ENCODE measurements around the gene RANBP17. TPM values are rescaled to one million over a fixed set of nuclear protein-coding genes. Genes with fewer than 3 reads are reported as not detected.

Gene RANBP17
- total RNA-seq, 4 donors from 2014 or later, result 10.2 to 13.8 (median 10.9) TPM

DNA sequence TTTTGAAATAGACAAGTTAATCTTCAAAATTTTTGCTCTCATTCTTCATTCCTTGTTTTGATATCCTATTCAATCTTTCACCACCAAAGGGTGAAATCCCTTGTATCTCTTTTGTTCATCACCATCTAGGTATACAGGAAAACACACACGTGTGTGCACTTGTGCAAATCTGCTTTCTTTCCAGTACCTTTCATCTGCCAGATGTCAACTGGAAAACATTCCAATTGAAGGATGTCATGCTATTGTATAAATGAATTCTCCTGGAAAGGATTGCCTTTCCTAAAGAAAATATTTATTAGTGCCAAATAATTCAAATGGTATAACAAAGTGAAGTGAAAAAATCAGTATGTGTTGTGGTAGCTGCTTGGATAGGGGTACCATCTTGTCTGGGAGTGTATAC lies 123.7 kb downstream of the RANBP17 start:
- intact Hi-C loops (cut with DNase I; ENCODE audit: low total_unique reads), result no loop called here

DNA sequence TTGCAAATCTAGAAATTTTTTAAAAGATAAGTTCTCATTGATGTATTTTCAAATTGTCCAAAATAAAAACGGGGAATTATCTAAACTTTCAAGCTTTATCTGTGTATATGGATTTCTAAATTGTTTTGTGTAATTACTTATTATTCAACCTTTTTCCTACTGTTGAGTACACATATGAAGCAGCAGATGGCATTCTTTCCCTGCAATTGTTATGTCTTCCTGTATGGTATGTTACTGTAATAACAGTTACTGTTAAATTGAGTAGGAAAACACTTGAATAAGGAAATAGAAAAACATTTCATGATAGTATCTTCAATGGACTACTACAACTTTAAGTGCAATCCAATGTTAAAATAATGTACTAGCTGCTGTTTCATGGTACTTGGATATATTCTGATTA lies 124.8 kb downstream of the RANBP17 start:
- intact Hi-C loops (cut with DNase I; ENCODE audit: low total_unique reads) (no loop called here), in situ Hi-C loops (cut with MboI; ENCODE audit: low pct_ligation_motif_present in 1 of 4, low pct_unique_long_range_greater_than_20kb in 1 of 4, low sequenced_read_pairs in 3 of 4) (no loop called here)
- H3K9me3 ChIP-seq, result no peaks in the 10 kb centered on the region
- WGBS, 2 donors (ENCODE audit: low coverage in 1 of 2), result 3 to 69% methylated on average over 1 of the region's 1 CpG
- H3K27me3 ChIP-seq, result no peaks in the 10 kb centered on the region
- H3K4me1 ChIP-seq, result no peaks in the 10 kb centered on the region
- H3K36me3 ChIP-seq, result no peaks in the 10 kb centered on the region
- TF ChIP-seq POLR2A (IDR thresholded peaks at IDR 0.05) (no peak), POLR2AphosphoS5 (IDR thresholded peaks at IDR 0.05) (no peak), EP300 (IDR thresholded peaks at IDR 0.05; ENCODE audit: low read depth) (no peak)
- TF ChIP-seq, protein P1, sequence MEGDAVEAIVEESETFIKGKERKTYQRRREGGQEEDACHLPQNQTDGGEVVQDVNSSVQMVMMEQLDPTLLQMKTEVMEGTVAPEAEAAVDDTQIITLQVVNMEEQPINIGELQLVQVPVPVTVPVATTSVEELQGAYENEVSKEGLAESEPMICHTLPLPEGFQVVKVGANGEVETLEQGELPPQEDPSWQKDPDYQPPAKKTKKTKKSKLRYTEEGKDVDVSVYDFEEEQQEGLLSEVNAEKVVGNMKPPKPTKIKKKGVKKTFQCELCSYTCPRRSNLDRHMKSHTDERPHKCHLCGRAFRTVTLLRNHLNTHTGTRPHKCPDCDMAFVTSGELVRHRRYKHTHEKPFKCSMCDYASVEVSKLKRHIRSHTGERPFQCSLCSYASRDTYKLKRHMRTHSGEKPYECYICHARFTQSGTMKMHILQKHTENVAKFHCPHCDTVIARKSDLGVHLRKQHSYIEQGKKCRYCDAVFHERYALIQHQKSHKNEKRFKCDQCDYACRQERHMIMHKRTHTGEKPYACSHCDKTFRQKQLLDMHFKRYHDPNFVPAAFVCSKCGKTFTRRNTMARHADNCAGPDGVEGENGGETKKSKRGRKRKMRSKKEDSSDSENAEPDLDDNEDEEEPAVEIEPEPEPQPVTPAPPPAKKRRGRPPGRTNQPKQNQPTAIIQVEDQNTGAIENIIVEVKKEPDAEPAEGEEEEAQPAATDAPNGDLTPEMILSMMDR (IDR thresholded peaks at IDR 0.05), result no peak
- DNase-seq, result no peak
- H3K27ac ChIP-seq, result no peak overlapping the region
- no peak overlapping the region for H3K4me3 ChIP-seq

More for the DNA sequence above, 123.7 kb downstream of the RANBP17 start:
- WGBS, 2 donors (ENCODE audit: low coverage in 1 of 2), result 76 to 88% methylated on average over 1 of the region's 1 CpG
- DNase-seq, result no peak
- Histone ChIP-seq H3K27ac (no peak overlapping the region), H3K9me3 (peaks cover 0 to 3% of the 10 kb centered on the region in 2 donors), H3K27me3 (no peaks in the 10 kb centered on the region), H3K4me1 (no peaks in the 10 kb centered on the region), H3K4me3 (no peak overlapping the region), H3K36me3 (no peaks in the 10 kb centered on the region)
- in situ Hi-C loops (cut with MboI; ENCODE audit: low pct_ligation_motif_present in 1 of 4, low pct_unique_long_range_greater_than_20kb in 1 of 4, low sequenced_read_pairs in 3 of 4), result no loop called here
- TF ChIP-seq POLR2A (IDR thresholded peaks at IDR 0.05) (no peak), EP300 (IDR thresholded peaks at IDR 0.05; ENCODE audit: low read depth) (no peak), POLR2AphosphoS5 (IDR thresholded peaks at IDR 0.05) (no peak)
- TF ChIP-seq, protein P1 (IDR thresholded peaks at IDR 0.05), result no peak

DNA sequence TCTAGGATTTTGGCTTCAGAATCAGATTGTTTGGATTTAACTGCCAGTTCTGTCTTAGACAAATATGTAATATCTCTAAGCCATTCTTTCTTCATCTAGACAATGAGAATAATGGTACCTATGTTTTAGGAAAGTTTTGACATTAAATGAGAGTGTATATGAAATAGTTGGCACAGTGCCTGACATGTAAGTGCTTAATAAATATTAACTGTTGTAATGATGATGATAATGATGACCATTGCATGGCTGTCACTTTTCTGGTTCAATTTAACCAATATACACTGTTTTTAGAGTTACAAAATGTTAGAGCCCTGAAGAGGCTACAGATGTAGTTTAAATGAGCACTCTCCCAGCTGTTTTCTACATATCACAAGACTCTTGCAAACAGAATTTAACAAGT lies 131.7 kb downstream of the RANBP17 start:
- Histone ChIP-seq H3K4me1 (no peaks in the 10 kb centered on the region), H3K9me3 (no peaks in the 10 kb centered on the region), H3K36me3 (no peaks in the 10 kb centered on the region), H3K27me3 (no peaks in the 10 kb centered on the region), H3K27ac (no peak overlapping the region), H3K4me3 (no peak overlapping the region)
- intact Hi-C loops (cut with DNase I; ENCODE audit: low total_unique reads) (no loop called here), in situ Hi-C loops (cut with MboI; ENCODE audit: low pct_ligation_motif_present in 1 of 4, low pct_unique_long_range_greater_than_20kb in 1 of 4, low sequenced_read_pairs in 3 of 4) (no loop called here)
- TF ChIP-seq POLR2AphosphoS5 (IDR thresholded peaks at IDR 0.05) (no peak), EP300 (IDR thresholded peaks at IDR 0.05; ENCODE audit: low read depth) (no peak)
- TF ChIP-seq, protein P1 (IDR thresholded peaks at IDR 0.05), result no peak
- DNase-seq, result no peak

DNA sequence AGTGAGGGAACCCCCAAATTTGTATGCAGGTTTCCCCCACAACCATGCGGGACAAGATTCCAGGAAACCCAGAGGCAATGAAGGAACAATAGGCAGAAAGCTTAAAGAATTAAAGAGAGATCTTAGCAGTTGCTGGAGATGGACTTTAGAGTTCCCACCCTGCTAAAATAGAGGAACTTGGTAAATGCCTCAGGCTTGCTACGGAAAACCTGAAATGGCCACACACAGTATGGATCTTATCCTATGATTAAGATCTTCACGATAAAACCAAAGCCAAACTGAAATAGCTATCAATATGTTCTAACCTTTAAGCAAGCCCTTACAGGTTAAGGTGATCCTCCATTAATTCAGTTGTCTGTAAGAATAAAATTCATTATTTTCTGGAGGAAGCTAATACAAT lies 148.3 kb downstream of the RANBP17 start:
- WGBS, 2 donors (ENCODE audit: low coverage in 1 of 2), result 63 to 78% methylated on average over 2 to 3 of the region's 3 CpGs
- H3K27me3 ChIP-seq, result no peaks in the 10 kb centered on the region
- no peak overlapping the region for H3K27ac ChIP-seq
- intact Hi-C loops (cut with DNase I; ENCODE audit: low total_unique reads), result no loop called here
- in situ Hi-C loops (cut with MboI; ENCODE audit: low pct_ligation_motif_present in 1 of 4, low pct_unique_long_range_greater_than_20kb in 1 of 4, low sequenced_read_pairs in 3 of 4), result no loop called here
- no peak overlapping the region for H3K4me3 ChIP-seq
- H3K4me1 ChIP-seq, result no peaks in the 10 kb centered on the region
- no peak for TF ChIP-seq EP300 (IDR thresholded peaks at IDR 0.05; ENCODE audit: low read depth)
- TF ChIP-seq POLR2A (IDR thresholded peaks at IDR 0.05), result no peak
- TF ChIP-seq, protein P1 (IDR thresholded peaks at IDR 0.05), result no peak
- no peak for TF ChIP-seq POLR2AphosphoS5 (IDR thresholded peaks at IDR 0.05)
- H3K36me3 ChIP-seq, result no peaks in the 10 kb centered on the region
- no peaks in the 10 kb centered on the region for H3K9me3 ChIP-seq
- DNase-seq, result no peak
